GM10266 (cell line): ENCODE measurements around the gene MYDGF.

Experiments used
- DNase-seq: peaks from one replicate; pipeline ENCODE4 v3.0.0; 2012; ENCODE audit errors: extremely low spot score
- TF ChIP-seq, protein P1 (sequence below): IDR thresholded peaks from 2 replicates; pipeline ENCODE4 v1.5.1; 2012; ENCODE audit warnings: mild to moderate bottlenecking, low read depth; ENCODE audit not compliant: control insufficient read depth, insufficient read depth; ENCODE audit errors: missing control alignments

The MYDGF gene

DNA sequence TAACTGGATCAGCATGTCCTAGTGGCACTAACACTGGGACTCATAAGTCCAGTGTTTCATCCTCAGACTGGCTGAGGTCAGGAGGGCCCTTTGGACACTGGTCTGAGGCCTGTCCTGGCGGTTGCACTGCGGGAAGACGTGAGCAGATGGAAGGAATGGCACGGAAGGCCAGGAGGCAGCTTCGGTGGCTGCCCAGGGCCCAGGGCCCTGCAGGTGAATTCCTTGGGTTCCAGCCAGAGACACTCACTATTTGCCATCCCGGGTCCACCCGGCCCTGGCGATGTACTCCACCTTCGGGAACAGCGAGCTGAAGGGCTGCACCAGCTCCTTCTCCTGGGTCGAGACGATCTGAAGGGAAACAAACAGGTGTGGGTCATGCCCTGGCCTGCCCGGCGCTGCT is 27.2 kb upstream of the MYDGF start:
- TF ChIP-seq, protein P1, sequence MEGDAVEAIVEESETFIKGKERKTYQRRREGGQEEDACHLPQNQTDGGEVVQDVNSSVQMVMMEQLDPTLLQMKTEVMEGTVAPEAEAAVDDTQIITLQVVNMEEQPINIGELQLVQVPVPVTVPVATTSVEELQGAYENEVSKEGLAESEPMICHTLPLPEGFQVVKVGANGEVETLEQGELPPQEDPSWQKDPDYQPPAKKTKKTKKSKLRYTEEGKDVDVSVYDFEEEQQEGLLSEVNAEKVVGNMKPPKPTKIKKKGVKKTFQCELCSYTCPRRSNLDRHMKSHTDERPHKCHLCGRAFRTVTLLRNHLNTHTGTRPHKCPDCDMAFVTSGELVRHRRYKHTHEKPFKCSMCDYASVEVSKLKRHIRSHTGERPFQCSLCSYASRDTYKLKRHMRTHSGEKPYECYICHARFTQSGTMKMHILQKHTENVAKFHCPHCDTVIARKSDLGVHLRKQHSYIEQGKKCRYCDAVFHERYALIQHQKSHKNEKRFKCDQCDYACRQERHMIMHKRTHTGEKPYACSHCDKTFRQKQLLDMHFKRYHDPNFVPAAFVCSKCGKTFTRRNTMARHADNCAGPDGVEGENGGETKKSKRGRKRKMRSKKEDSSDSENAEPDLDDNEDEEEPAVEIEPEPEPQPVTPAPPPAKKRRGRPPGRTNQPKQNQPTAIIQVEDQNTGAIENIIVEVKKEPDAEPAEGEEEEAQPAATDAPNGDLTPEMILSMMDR = no peak

DNA sequence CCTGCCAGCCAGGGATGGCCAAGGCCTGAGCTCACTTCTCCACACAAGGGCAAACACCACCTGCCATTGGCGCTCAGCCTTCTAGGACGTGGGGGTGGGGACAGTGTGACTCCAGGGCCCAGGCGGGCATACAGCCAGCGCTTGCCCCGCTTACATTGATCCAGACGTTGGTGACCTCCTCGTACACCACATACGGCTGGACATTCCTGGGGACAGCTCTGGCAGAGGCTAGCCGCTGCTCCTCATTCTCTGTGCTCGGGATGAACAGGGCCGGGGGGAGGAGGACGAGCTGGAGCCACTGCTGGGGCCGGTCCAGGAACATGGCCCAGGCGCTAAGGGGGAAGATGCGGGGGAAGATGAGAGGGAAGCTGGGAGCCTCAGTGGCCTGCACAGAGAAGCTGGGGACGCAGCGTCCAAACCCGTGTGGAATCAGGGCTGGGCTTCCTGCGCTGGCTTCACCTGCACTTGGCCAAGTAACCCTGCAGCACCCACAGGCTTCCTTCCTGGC is 25.1 kb upstream of the MYDGF start:
- DNase-seq = no peak
- TF ChIP-seq, protein P1 = no peak

More for the DNA sequence above, 27.2 kb upstream of the MYDGF start:
- DNase-seq = no peak

DNA sequence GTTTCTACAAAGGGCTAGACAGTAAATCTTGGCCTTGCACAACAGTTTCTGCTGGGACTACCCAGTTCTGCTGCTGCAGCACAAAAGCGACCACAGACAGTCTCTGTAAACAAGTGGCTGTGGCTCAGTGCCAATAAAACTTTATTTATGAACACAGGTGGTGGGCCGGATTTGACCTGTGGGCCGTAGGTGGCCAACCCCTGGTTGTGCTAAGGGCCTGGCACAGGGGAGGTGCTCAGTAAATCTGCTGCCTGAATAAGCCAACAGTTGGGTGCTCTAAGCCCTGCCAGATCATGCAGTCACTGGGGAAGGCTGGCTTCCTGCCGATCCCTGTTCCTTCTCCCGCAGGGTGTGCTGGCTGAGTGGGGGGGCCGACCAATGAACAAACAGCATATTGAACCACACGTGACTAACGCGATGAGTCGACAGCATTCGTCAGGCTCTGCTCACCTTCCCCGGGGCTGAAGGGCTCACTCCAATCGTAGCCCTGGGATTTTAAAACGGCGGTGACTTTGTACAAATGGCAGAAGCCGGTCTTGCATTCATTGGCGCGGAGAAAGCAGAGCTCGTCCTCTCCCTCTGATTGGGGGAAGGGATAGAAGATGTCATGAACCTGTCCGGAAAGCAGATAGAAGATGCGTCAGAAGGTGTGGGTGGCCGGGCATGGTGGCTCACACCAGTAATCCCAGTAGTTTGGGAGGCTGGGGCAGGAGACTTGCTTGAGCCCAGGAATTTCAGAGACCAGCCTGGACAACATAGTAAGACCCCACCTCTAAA is 24.3 kb upstream of the MYDGF start:
- TF ChIP-seq, protein P1 = no peak
- DNase-seq = no peak

DNA sequence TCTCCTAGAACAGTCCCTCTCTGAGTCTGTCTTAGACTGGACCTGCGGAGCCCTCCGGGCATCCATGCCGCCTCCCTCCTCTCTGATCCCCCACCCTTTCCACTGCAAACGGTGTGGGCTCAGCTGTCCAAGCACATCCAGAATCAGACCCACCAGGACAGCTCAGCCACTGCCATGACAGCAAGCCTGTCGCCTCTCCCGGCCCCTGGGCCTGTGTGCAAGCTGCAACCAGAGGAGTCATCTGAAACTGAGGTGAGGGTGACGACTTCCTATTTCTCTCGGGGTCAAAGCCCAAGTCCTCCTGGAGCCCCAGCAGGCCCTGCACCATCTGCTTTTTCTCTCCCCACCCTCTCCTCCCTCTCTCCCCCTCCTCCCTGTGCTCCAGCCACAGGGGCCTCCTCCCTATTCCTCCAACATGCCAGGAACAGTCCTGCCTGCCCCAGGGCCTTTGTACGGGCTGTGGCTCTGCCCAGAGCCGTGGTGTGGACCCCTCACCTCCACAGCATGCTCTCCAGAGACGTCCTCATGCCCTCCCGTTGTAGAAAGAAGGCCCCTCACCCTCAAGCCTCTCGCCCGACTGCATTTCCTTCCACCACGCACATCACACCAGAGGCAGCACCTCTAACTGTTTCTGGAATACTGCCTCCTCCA is 23.5 kb upstream of the MYDGF start:
- TF ChIP-seq, protein P1 = no peak

DNA sequence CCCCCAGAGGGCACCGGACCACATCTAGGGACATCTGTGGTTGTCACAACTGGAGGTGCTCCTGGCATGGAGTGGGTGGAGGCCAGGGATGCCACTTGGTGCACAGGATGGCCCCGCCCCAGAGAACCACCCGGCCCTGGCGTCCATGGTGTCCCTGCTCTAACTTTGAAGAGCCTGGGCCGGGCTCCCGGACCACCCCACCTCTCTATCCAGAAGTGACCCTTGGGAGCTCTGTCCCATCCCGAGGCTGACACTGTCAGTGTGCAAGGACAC is 22.9 kb upstream of the MYDGF start:
- TF ChIP-seq, protein P1 = no peak

More for the DNA sequence above, 23.5 kb upstream of the MYDGF start:
- DNase-seq = no peak

DNA sequence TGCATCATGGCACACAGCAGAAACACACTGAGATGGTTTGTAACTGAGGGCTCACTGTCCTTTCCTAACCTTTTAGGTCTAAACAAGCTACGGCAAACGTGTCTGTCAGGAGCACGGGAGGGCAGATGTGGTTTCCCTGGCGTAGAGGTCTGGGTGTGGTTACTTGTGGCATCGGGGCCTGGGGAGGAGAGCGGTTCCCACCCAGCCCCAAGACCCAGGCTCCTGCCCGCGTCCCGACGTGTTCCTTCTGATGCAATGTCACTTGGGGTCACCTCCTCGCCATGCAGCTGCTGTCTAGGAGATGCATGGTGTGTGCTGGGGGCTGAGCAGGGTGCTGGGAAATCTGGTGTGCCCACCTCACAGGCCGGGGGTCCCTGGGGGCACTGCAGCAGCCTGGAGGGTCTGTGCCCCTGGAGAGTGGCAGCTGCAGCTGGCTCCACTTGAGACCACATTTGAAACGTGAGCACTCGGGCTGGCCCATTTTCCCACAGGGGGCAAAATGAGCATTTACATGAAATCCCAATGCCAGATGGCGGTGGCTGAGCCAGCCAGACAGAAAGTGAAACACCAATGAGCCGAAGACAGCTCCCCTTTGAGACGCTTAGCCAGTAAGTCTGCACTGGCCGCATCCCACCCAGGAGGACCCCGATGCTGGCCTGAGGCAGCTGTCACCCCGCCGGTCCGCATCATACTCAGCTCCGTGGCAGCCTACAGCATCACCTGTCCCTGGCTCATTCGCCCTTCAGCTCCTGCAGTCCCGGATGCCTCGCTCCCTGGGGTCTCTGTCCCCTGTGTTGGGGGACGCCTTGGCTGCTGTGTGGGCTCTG is 22.3 kb upstream of the MYDGF start:
- TF ChIP-seq, protein P1 = no peak
- no peak for DNase-seq

More for the DNA sequence above, 22.9 kb upstream of the MYDGF start:
- DNase-seq = no peak

DNA sequence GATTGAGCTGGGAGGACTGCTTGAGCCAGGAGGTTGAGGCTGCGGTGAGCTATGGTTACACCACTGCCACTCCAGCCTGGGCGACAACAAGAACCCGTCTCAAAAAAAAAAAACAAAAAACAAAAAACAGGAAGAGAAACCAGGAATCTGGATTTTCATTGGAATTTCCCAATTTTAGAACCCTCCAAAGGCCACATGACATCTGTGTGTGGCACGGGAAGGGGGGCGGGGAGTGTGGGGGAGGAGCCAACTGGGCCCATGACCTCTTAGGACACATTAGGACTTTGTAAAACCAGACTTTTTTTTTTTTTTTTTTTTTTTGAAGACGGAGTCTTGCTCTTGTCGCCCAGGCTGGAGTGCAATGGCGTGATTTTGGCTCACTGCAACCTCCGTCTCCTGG is 21.2 kb upstream of the MYDGF start:
- no peak for DNase-seq
- TF ChIP-seq, protein P1 = no peak
